Progenitor cell of endocrine pancreas (in vitro differentiated cells): ENCODE results near the gene BBS4. TPM values are rescaled to one million over a fixed set of nuclear protein-coding genes. Genes with fewer than 3 reads are reported as not detected.
"Not testable (repeated sequence)": the region's sequence is repeated elsewhere in the genome, so short reads cannot be mapped to it uniquely, and the experiment has no call there.

Source experiments
- DNase-seq: peaks from one replicate; pipeline ENCODE4 v3.0.0; 2021; ENCODE audit warnings: low spot score; ENCODE audit not compliant: unreplicated experiment
- H3K27ac Mint-ChIP-seq: 2 replicates; pipeline ENCODE4 v1.8.0; 2021; ENCODE audit warnings: mild to moderate bottlenecking, moderate library complexity, mixed read lengths
- H3K27me3 Mint-ChIP-seq: 2 replicates; pipeline ENCODE4 v1.8.0; 2021; ENCODE audit warnings: mixed read lengths
- H3K36me3 Mint-ChIP-seq: 2 replicates; pipeline ENCODE4 v1.8.0; 2022; ENCODE audit warnings: mixed read lengths; ENCODE audit not compliant: insufficient read depth
- H3K4me1 Mint-ChIP-seq: 2 replicates; pipeline ENCODE4 v1.8.0; 2021; ENCODE audit warnings: low read depth, mixed read lengths
- H3K4me3 Mint-ChIP-seq: 2 replicates; pipeline ENCODE4 v1.8.0; 2021; ENCODE audit warnings: low read depth, mild to moderate bottlenecking, moderate library complexity, mixed read lengths
- H3K9me3 Mint-ChIP-seq: 2 replicates; pipeline ENCODE4 v1.8.0; 2021; ENCODE audit warnings: low read depth, mixed read lengths
- CTCF ChIP-seq: fragments of 200-600 bp; sonication (generic); IDR thresholded peaks from one replicate; pipeline ENCODE4 v1.5.0; 2021; ENCODE audit warnings: antibody characterized with exemption, mild to moderate bottlenecking; ENCODE audit not compliant: unreplicated experiment
- total RNA-seq: library from RNA; stranded (reverse); gene quantifications from 2 replicates; pipeline ENCODE4 v1.2.1, GENCODE V29; 2021

Gene BBS4
- total RNA-seq, 1 donor from 2014 or later = 33.8 TPM

GRCh38 chr15:72706266-72706665 is 20.3 kb downstream of the BBS4 start:
- no peak for TF ChIP-seq CTCF
- Mint-ChIP-seq H3K27ac (no peak overlapping the region), H3K4me3 (no peak overlapping the region), H3K9me3 (no peaks in the 10 kb centered on the region), H3K4me1 (peaks cover 9% of the 10 kb centered on the region), H3K27me3 (no peaks in the 10 kb centered on the region), H3K36me3 (peaks cover 6% of the 10 kb centered on the region)
- no peak for DNase-seq

DNA sequence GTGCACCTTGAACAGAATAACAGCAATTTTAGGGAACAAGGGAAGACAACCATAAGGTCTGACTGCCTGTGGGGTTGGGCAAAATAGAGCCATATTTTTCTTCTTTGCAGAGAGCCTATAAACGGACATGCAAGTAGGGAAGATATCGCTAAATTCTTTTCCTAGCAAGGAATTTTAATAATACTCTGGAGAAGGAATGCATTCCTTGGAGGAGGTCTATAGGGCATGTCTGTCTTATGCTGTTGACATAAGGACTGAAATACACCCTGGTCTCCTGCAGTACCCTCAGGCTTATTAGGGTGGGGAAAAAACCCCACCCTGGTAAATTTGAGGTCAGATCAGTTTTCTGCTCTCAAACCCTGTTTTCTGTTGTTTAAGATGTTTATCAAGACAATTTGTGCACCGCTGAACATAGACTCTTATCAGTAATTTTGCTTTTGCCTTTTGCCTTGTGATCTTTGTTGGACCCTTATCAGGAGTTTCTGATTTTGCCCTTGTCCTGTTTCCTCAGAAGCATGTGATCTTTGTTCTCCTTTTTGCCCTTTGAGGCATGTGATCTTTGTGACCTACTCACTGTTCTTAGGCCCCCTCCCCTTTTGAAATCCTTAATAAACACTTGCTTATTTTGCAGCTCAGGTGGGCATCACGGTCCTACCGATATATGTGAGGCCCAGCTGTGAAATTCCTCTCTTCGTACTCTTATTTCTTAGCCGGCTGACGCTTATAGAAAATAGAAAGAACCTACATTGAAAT is 22.7 kb downstream of the BBS4 start:
- not testable (repeated sequence) for H3K27me3 Mint-ChIP-seq, H3K9me3 Mint-ChIP-seq, DNase-seq, H3K36me3 Mint-ChIP-seq, H3K4me1 Mint-ChIP-seq, H3K4me3 Mint-ChIP-seq
- peak overlapping the region; percentile 13 for H3K27ac Mint-ChIP-seq

DNA sequence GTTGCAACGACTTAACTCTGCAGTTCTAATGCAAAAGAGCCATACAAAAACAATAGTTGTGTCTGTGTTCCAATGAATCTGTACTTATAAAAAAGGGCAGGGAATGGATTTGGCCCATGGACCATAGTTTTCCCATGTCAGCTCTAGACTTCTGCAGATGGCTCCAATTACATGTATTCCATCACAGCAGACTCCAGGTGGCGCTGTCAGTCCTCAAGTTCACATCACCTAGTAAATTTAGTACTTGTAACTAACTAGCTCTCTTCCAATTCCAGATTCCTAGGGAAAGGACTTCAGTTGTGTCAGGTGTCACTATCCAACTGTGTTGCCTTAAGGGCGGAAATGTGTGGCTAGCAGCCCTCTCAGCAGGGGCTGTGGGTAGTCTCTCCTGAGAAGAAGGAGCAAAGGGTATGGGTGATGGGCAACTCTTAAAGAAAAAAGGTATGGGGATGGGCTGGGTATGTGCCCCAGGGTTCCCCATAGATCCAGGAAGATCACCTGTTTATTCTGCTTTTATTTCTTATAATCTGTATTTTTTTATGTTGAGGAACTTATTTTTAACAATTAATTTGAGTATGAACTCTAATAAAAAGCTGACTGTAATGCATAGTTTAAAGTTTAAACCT is 36.2 kb downstream of the BBS4 start:
- Mint-ChIP-seq H3K4me3 (no peak overlapping the region), H3K27ac (no peak overlapping the region), H3K4me1 (no peaks in the 10 kb centered on the region), H3K36me3 (peaks cover 4% of the 10 kb centered on the region), H3K9me3 (no peaks in the 10 kb centered on the region), H3K27me3 (no peaks in the 10 kb centered on the region)
- TF ChIP-seq CTCF = peak; percentile 77
- peak; percentile 29 for DNase-seq

- peaks cover 2% of the 10 kb centered on the region for H3K36me3 Mint-ChIP-seq
- no peak overlapping the region for H3K27ac Mint-ChIP-seq
- DNase-seq = no peak
- H3K4me1 Mint-ChIP-seq = no peaks in the 10 kb centered on the region
- no peaks in the 10 kb centered on the region for H3K9me3 Mint-ChIP-seq
- H3K4me3 Mint-ChIP-seq = no peak overlapping the region
- no peak for TF ChIP-seq CTCF
- no peaks in the 10 kb centered on the region for H3K27me3 Mint-ChIP-seq
These were observed 38.0 kb downstream of the BBS4 start for GRCh38 chr15:72724028-72724427.

DNA sequence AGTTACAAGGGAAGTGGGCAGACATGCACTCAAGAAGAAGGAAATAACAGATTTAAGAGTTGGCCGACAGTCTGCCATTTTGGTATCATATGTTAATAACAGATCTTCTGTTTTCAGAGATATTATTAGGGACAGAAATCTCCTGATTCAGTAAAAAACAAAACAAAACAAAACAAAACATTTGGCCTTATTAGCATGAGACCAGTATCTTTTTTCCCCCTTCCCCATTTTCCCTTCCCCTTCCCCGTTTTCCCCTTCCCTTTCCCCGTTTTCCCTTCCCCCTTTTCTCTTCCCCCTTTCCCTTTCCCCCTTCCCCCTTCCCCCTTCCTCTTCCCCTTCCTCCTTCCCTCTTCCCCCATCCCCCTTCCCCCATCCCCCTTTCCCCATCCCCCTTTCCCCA is 39.4 kb downstream of the BBS4 start:
- H3K4me3 Mint-ChIP-seq = no peak overlapping the region
- H3K27ac Mint-ChIP-seq = no peak overlapping the region
- no peaks in the 10 kb centered on the region for H3K9me3 Mint-ChIP-seq
- peaks cover 2% of the 10 kb centered on the region for H3K36me3 Mint-ChIP-seq
- no peaks in the 10 kb centered on the region for H3K27me3 Mint-ChIP-seq
- DNase-seq = no peak
- TF ChIP-seq CTCF = no peak
- no peaks in the 10 kb centered on the region for H3K4me1 Mint-ChIP-seq

DNA sequence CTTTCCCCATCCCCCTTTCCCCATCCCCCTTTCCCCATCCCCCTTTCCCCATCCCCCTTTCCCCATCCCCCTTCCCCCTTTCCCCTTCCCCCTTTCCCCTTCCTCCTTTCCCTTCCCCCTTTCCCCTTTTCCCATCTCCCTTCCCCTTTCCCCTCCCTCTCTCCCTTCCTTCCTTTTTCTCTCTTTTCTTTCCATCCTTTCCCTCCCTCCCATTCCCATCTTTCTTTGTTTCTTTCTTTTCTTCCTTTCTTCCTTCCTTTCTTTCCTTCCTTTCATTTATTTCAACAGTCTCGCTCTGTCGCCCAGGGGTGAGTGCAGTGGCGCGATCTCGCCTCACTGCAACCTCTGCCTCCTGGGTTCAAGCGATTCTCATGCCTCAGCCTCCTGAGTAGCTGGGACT is 39.8 kb downstream of the BBS4 start:
- H3K4me3 Mint-ChIP-seq, DNase-seq, H3K27me3 Mint-ChIP-seq, H3K27ac Mint-ChIP-seq, H3K36me3 Mint-ChIP-seq, H3K9me3 Mint-ChIP-seq, H3K4me1 Mint-ChIP-seq: not testable (repeated sequence)
